Natural killer cell (primary cell): ENCODE measurements around the gene ELP4. TPM values are rescaled to one million over a fixed set of nuclear protein-coding genes. Genes with fewer than 3 reads are reported as not detected.

Source experiments
- ATAC-seq, 3 donors: fragments of 150-1000 bp in 2 of 3; fragments of 200-7000 bp in 1 of 3; cut with Tn5 transposase; 1 replicate in 1 of 3; 2 replicates in 2 of 3; pipeline ENCODE4 v1.10.0; 2021; ENCODE audit warnings: mild to moderate bottlenecking in 2 of 3, moderate library complexity in 2 of 3
- DNase-seq, 2 donors: peaks; one replicate each; pipeline versions ENCODE4 v3.0.0 to v3.0.0-alpha.2; 2013 to 2021; ENCODE audit warnings: mixed read lengths in 1 of 2
- H3K27ac ChIP-seq: one replicate; pipeline ENCODE4 v1.5.1; 2013; ENCODE audit warnings: mild to moderate bottlenecking, low read length
- H3K27me3 ChIP-seq: one replicate; pipeline ENCODE4 v1.6.1; 2013; ENCODE audit warnings: low read length; ENCODE audit not compliant: control insufficient read depth, insufficient read depth
- H3K36me3 ChIP-seq: one replicate; pipeline ENCODE4 v1.6.1; 2013; ENCODE audit warnings: low read length; ENCODE audit not compliant: control insufficient read depth, insufficient read depth
- H3K4me1 ChIP-seq: one replicate; pipeline ENCODE4 v1.6.1; 2013; ENCODE audit warnings: low read length; ENCODE audit not compliant: control insufficient read depth, insufficient read depth
- H3K4me3 ChIP-seq: one replicate; pipeline ENCODE4 v1.5.1; 2013; ENCODE audit warnings: low read length
- H3K9me3 ChIP-seq: one replicate; pipeline ENCODE4 v1.6.1; 2013; ENCODE audit warnings: low read length; ENCODE audit not compliant: control insufficient read depth, insufficient read depth
- H3K27ac Mint-ChIP-seq, 2 donors: one replicate each; pipeline ENCODE4 v1.8.0; 2022; ENCODE audit warnings: mild to moderate bottlenecking in 2 of 2, mixed read lengths in 2 of 2, moderate library complexity in 1 of 2
- H3K27me3 Mint-ChIP-seq, 2 donors: one replicate each; pipeline ENCODE4 v1.8.0; 2022; ENCODE audit warnings: low read depth in 2 of 2, mixed read lengths in 2 of 2
- H3K36me3 Mint-ChIP-seq: one replicate; pipeline ENCODE4 v1.8.0; 2022; ENCODE audit warnings: mixed read lengths
- H3K4me1 Mint-ChIP-seq, 2 donors: one replicate each; pipeline ENCODE4 v1.8.0; 2022; ENCODE audit warnings: mixed read lengths in 2 of 2
- H3K4me3 Mint-ChIP-seq: one replicate; pipeline ENCODE4 v1.8.0; 2022; ENCODE audit warnings: mild to moderate bottlenecking, moderate library complexity, mixed read lengths
- H3K9me3 Mint-ChIP-seq, 2 donors: one replicate each; pipeline ENCODE4 v1.8.0; 2022; ENCODE audit warnings: mixed read lengths in 2 of 2
- WGBS: methylation state at CpG from one replicate; pipeline ENCODE4 v1.1.7; 2013; ENCODE audit warnings: missing lambda C conversion rate; ENCODE audit not compliant: insufficient coverage; 5-methylcytosine and 5-hydroxymethylcytosine counted together
- intact Hi-C: fragments of 100-400 bp; cut with micrococcal nuclease; formaldehyde crosslinking; loops from one replicate; pipeline ENCODE4 v1.14.2; 2022
- total RNA-seq, 4 donors: library from RNA; stranded (reverse); fragments of 120-200 nt in 1 of 4; gene quantifications; one replicate each; pipeline versions ENCODE4 v1.2.3 to v1.2.4, GENCODE V29; 2013 to 2022
- TF ChIP-seq, protein P1 (sequence below): fragments of 200-600 bp; IDR thresholded peaks from one replicate; pipeline ENCODE4 v1.8.0; 2022; ENCODE audit warnings: antibody characterized with exemption

ELP4 gene
- total RNA-seq, 3 donors from 2014 or later (not counting 1 experiment from before 2014, with no cell fraction given), result 22.8 to 29.6 (median 23.4) TPM

DNA sequence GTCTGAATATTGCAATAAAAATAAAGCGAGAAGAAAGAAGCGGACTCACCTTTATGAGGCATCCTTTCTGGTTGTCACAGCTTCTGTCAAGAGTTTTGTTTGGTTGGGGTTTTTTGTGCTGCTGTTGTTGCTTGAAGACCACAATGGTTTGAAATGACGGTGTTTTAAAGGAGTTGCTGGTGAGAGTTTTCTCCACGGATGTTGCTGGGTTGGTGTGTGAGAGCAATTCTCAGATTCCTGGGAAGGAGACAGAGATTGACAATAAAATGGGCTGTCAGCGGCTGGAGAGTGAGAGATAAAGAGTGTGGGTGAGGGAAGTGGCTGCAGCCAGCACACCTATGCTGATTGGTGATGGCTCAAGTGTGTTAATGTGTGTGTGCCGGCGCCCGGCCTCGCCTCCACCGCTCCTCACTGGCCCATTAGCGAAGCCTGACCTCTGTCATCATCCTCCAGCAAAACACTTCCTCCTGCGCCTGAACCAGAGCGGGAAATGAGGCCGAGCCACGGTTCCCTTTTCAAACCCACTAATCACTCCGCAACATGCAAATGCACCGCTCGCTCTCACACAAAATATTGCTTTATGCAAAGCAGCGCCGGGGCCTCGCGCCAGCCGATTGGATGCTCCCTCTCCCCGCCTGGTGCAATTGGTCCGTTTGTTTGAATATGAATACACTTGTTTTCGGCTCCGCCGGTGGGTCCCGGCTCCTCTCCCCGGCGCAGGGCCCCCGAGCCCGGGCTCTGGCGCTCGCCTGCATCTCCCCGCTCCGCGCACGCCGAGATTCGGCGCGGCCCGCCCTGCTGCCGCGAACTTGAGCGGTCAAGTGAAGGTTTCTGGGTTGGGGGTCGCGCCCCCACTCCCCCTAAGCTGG, 301.4 kb downstream of the ELP4 start, which contains the start of gene PAX6:
Gene PAX6, minus strand, starts transcription at position 544 of the 869 bp plus-strand sequence. CDS start 4,911 bp downstream, outside the sequence.
- peaks cover 60% of the 10 kb centered on the region for H3K4me1 ChIP-seq
- peak; percentile 42 to 58 (median 50) for ATAC-seq
- peaks cover 42 to 51% of the 10 kb centered on the region in 2 donors for H3K4me1 Mint-ChIP-seq

DNA sequence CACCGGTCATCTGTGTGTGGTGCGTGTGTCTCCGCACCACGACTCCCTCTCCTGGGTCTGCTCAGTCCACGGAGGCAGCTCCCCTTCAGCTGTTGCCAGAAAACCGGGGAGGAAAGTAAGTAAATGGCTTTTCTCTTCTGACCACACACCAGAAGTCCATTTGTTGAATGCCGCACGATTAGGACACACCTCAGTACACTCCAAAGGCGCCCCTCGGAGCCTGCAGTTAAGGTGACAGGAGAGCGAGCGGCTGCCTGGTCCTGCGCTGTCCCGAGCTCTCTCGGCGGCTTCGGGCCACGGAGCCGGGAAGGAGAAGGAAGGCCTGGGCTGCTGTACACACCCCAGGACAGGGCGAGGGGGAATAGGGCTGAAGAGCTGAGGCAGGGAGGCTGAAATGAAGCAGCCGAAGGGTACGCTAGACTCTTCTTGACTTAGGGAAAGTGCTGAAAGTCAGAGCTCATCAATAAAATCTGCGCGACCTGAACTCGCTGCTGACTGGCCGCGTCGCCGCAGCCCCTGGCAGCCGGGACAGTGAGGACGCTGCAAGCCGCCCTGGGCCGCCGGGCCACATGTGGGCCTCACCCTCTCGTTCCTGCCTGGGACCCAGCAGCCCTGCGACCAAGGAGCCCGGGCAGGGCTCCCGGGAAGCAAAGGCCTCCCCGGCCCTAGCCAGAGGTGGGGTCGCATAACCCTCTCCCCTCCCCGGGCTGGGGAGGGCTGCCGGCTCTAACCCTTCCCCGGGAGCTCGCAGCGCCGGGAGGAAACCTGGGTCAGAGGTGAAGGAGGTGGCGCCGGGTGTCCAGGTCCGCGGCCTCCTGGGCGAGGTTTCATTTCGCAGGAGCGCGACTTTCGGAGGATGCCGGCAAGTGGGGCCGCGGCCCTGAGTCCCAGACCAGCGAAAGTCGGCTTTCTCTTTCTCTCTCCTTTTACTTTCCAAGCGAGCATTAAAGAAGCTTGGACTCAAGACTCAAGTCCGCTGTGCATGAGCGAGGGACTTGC, 303.1 kb downstream of the ELP4 start:
- WGBS, result 4% methylated on average over 60 of the region's 63 CpGs
- Mint-ChIP-seq H3K36me3 (peaks cover 5% of the 10 kb centered on the region), H3K4me1 (peaks cover 50 to 56% of the 10 kb centered on the region in 2 donors), H3K27me3 (peaks cover 62 to 67% of the 10 kb centered on the region in 2 donors), H3K27ac (no peak overlapping the region), H3K9me3 (no peaks in the 10 kb centered on the region), H3K4me3 (peak overlapping the region; percentile 84)
- DNase-seq (no peak), ATAC-seq (peak in 1 of 3 donors; percentile 20)
- Histone ChIP-seq H3K4me1 (peaks cover 77% of the 10 kb centered on the region), H3K36me3 (no peaks in the 10 kb centered on the region), H3K27ac (no peak overlapping the region), H3K9me3 (peaks cover 6% of the 10 kb centered on the region), H3K27me3 (peaks cover 81% of the 10 kb centered on the region), H3K4me3 (peak overlapping the region; percentile 32)
- intact Hi-C loops, result no loop called here
- TF ChIP-seq, protein P1, sequence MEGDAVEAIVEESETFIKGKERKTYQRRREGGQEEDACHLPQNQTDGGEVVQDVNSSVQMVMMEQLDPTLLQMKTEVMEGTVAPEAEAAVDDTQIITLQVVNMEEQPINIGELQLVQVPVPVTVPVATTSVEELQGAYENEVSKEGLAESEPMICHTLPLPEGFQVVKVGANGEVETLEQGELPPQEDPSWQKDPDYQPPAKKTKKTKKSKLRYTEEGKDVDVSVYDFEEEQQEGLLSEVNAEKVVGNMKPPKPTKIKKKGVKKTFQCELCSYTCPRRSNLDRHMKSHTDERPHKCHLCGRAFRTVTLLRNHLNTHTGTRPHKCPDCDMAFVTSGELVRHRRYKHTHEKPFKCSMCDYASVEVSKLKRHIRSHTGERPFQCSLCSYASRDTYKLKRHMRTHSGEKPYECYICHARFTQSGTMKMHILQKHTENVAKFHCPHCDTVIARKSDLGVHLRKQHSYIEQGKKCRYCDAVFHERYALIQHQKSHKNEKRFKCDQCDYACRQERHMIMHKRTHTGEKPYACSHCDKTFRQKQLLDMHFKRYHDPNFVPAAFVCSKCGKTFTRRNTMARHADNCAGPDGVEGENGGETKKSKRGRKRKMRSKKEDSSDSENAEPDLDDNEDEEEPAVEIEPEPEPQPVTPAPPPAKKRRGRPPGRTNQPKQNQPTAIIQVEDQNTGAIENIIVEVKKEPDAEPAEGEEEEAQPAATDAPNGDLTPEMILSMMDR, result no peak

More for the DNA sequence above, 301.4 kb downstream of the ELP4 start, which contains the start of gene PAX6:
- H3K27me3 Mint-ChIP-seq, result peaks cover 65 to 75% of the 10 kb centered on the region in 2 donors
- peak in 1 of 2 donors; percentile 59 for DNase-seq
- Histone ChIP-seq H3K27ac (no peak within 1 kb of the TSS), H3K36me3 (no peaks in the 10 kb centered on the region), H3K9me3 (peaks cover 14% of the 10 kb centered on the region), H3K4me3 (no peak within 1 kb of the TSS), H3K27me3 (peaks cover 86% of the 10 kb centered on the region)
- H3K4me3 Mint-ChIP-seq, result peak within 1 kb of the TSS; percentile 84
- intact Hi-C loops, result no loop called here
- WGBS, result 3% methylated on average over 49 of the region's 49 CpGs
- H3K9me3 Mint-ChIP-seq, result no peaks in the 10 kb centered on the region
- H3K27ac Mint-ChIP-seq, result peak within 1 kb of the TSS in 1 of 2 donors; percentile 59
- H3K36me3 Mint-ChIP-seq, result peaks cover 19% of the 10 kb centered on the region
- TF ChIP-seq, protein P1, result no peak

GRCh38 chr11:31813391-31814175, 304.0 kb downstream of the ELP4 start:
- Histone ChIP-seq H3K9me3 (peaks cover 12% of the 10 kb centered on the region), H3K36me3 (no peaks in the 10 kb centered on the region), H3K27ac (no peak overlapping the region), H3K4me1 (peaks cover 84% of the 10 kb centered on the region), H3K27me3 (peaks cover 81% of the 10 kb centered on the region), H3K4me3 (no peak overlapping the region)
- Mint-ChIP-seq H3K27me3 (peaks cover 58% of the 10 kb centered on the region in 2 donors), H3K4me1 (peaks cover 49 to 61% of the 10 kb centered on the region in 2 donors), H3K4me3 (peak overlapping the region; percentile 84), H3K36me3 (no peaks in the 10 kb centered on the region), H3K27ac (no peak overlapping the region), H3K9me3 (no peaks in the 10 kb centered on the region)
- no peak for ATAC-seq
- intact Hi-C loops, result no loop called here
- 4% methylated on average over 31 of the region's 35 CpGs for WGBS
- TF ChIP-seq, protein P1, result no peak
- DNase-seq, result no peak
